Umbilical cord (tissue), 2 donors: ENCODE measurements around the gene TMEM238L. TPM values are rescaled to one million over a fixed set of nuclear protein-coding genes. Genes with fewer than 3 reads are reported as not detected.

Experiments used
- DNase-seq: peaks from one replicate; pipeline ENCODE4 v3.0.0-alpha.2; 2015; ENCODE audit warnings: low spot score
- total RNA-seq: library from RNA; depleted of rRNA; stranded (reverse); fragments of >200 nt; gene quantifications from one replicate; pipeline ENCODE4 v1.2.3, GENCODE V29; 2014; ENCODE audit warnings: low replicate concordance; ENCODE audit not compliant: insufficient read depth

The TMEM238L gene
- total RNA-seq, 1 donor from 2014 or later: not detected

- DNase-seq: no peak
Measured at GRCh38 chr17:10805911-10806310, 2.0 kb upstream of the TMEM238L start.

DNA sequence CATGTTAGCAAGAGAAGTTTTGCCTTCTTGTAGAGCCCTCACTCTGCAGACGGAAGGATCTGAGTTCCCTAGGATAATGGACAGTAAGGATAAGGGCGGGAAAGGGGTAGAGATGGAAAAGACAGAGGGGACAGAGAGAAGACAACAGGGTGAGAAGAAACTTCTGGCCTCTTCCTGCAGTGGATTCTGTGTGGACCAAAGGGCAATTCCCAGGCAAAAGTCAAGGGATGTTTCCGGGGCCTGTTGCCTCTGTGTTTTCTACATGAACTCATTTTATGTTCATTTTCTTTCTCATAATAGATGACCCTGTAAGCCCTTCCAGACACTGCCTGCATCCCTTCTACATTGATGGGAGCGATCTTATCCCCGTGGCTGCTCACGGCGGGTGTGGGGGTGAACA is 647 bp upstream of the TMEM238L start:
- no peak for DNase-seq

DNA sequence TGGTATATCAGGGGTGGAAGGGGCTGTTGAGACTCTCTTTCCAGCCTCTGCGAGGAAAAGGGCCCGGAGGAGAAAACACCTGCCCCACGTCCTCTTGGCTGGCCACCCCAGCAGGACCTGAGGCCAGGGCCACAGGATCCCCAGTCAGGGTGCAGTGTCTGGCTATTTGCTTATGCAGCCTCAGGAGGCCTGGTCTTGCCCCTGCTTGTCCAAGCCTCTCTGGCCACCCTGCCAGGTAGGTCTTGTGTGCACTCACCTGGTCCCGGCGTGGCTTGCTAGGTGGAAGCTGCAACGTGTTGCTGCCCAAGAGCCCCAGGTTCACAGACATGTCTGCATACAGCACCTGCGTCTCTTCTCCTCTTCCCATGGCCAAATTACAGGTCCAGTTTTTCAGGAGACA is 549 bp downstream of the TMEM238L start:
- no peak for DNase-seq

DNA sequence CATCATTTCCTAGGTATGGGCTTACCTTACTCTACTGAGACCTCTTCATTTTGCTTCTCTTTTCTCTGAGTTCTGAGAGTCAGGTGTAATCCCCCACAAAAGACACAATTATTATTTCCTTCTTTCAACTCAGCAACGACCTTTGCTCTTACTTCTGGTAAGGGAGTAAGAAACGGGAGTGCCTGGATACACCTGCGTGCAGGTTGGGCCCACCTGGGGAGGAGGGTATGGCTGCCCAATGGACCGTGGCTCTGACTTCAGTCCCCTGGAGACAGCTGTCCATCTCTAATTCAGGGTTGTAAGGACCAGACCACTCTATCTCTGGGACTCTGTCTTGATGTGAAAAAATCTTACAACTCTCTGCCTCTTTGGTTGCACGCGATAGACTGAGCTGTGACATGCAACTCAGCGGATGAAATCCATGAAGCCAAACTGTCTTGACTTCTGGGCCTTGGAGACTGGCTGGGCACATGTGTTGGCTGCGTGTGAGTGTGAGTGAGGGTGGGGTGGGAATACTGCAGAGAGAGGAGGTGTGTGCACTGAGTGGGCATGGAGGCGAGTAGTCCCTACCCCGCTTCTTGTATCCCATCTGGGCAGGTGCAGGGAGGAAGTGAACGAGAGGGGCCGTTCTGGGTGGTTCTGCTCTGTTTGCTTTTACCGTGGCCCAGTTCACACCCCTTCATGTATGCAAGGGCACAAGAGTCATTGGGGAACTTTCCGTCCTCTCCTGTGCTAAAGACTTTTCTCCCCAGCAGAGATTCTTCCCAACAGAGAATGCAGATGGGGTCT is 1.2 kb downstream of the TMEM238L start:
- no peak for DNase-seq

GRCh38 chr17:10799407-10799806 is 4.5 kb downstream of the TMEM238L start:
- no peak for DNase-seq

GRCh38 chr17:10798910-10799309 is 5.0 kb downstream of the TMEM238L start:
- no peak for DNase-seq

- DNase-seq: peak; percentile 40
Measured at GRCh38 chr17:10798332-10798749, 5.6 kb downstream of the TMEM238L start.

DNA sequence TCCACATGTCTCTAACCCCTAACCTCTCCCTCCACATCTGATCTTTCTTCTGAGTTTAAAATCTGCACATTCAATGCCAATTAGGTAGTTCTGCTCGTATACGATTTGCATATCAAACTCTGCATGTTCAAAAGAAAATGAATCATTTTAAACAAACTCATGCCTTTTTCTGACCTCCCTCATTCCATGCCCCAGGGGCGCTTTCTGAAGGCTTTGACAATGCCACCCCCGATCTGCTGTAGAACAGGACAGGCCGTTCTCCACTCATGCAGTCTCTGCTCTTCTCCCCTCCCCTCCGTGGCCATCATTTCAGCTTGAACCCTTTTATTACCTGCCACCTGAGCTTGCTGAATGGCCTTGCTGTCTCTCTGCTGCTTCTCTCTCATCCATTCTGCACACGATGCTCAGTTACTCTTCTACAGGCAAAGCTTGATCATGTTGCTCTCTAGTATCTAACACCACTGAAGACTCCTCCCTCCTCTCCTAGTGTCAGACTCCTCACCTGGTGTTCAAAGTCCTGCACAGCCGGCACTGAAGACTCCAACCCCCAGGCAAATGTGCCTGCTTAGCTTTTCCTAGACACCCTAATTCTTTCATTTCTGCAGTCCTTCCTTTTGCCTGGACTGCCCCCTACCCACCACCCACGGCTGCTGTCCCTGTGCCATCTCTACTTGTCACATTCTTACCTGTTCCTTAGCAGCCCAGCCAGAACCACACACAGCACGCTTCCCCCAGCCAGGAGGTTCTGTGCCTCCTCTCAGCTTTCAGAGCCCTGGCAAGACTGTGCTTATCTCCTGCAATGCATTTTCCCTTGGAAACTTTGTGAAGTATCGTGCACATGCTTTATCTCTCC is 6.2 kb downstream of the TMEM238L start:
- DNase-seq: no peak

- DNase-seq: no peak
Measured at GRCh38 chr17:10793816-10794215, 10.1 kb downstream of the TMEM238L start.

DNA sequence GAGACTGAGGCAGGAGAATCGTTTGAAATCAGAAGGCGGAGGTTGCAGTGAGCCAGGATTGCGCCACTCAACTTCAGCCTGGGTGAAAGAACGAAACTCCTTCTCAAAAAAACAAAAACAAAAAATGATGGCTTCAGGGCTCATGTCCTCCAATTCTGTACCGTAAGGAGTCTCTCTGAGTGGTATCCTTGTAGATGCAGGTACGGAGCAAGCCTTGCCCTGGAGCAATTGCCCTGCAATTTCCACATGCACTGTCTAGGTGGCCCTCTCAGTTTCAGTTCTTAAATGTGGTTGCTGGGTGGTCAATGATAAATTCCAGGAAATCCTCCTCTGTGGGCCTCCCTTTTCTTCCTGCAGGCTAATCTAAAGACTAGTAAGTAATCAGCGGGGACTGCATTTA is 10.6 kb downstream of the TMEM238L start:
- no peak for DNase-seq

- DNase-seq: peak; percentile 19
Measured at GRCh38 chr17:10792151-10792550, 11.7 kb downstream of the TMEM238L start.

DNA sequence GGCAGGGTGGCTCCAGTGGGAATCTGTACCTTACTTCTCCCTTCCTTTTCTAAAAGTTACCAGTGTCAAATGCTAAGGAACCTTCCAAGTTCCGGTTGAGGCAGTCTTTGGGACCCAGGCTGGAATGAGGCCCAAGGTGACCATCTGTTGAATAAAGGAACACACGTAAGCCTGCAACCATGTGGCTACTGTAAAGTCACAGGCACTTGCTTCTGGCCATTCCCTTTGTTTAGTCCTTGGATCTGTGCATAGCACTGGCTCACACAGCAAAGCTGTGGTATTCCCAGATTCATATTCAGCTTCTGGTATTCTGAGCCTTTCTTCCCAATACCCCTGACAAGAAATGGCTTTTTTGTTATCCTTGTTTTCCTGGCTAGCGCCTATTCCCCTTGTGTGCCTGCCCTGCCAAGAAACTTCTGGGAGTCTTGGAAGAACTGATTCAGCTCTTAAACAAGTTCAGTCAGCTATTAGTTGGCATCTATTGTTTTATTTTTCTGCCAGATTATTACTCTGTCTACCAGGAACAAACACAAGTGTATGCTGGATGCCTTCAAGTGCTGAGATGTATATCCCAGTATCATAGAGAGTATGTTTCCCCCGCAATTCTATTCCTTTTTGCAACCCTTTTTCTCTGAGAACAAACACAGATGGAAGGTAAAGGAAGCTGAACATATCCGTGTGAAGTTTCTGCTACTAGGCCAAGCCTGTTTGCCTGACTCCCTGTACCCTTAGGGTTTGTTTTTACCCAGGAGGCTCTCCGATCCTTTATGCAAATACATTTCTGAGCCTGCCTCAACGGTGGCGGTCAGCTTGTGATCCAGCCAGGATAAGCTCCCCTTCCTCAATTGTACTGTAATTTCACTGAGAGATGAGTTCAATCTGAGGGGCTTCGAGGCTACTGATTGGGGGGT is 13.2 kb downstream of the TMEM238L start:
- no peak for DNase-seq

DNA sequence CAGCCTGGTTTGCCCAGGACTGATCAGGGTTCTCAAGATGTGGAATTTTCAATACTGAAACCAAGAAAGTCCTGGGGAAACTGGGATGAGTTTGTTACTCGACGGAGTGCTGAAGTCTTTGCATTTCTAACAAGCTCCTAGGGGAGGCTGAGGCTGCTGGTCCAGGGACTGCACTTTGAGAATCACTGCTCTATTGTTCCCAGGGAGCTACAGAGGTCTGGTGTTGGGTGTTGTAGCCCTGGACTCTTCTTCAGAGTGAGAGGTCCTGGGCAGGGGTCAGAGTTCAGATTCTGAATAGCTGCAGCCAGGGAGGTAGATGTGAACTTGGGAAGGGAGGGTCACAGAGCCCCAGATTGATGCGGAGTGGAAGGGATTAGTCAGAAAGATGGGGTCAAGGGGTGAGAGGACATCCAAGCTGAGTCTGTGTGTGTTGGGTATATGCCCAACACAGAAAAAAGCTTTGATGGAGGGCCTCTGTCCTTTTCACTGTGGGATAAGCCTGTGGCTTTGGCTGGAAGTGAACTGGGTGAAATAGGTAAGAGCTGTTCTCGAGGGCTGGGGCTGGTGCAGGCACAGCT is 14.1 kb downstream of the TMEM238L start:
- no peak for DNase-seq

GRCh38 chr17:10787306-10788045 is 16.4 kb downstream of the TMEM238L start:
- DNase-seq: no peak

DNA sequence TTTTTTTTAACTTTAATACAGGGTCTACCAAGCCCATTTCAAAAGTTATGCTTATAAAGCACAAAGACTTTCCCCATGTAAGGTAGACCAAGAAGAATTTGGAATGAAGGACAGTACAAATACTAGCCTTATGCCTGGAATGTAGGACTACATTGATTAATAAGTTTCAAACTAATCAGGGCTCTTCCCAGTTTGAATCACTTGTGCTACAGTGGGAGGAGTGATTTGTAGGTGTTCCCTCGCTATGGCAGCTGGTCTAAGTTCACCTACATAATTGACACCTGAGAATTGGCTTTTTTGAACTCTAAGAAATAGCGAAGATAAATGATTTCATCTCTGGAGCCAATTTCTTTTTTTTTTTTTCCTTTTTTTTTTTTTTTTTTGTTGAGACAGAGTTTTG is 18.6 kb downstream of the TMEM238L start:
- no peak for DNase-seq

DNA sequence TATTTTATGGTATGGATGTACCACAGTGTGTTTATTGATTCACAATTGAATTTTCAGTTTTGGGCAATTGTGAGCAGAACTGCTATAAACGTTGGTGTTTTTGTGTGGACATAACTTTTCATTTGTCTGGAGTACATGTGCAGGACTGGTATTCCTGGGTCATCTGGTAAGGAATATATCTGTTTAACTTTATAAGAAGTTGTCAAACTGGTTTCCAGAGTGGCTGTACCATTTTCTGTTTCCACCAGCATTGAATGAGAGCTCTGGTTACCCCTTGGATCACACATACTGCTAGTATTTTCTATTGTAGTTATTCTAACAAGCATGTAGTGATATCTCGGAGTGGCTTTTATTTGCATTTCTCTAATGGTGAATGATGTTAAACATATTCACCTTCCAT is 24.3 kb downstream of the TMEM238L start:
- no peak for DNase-seq

DNA sequence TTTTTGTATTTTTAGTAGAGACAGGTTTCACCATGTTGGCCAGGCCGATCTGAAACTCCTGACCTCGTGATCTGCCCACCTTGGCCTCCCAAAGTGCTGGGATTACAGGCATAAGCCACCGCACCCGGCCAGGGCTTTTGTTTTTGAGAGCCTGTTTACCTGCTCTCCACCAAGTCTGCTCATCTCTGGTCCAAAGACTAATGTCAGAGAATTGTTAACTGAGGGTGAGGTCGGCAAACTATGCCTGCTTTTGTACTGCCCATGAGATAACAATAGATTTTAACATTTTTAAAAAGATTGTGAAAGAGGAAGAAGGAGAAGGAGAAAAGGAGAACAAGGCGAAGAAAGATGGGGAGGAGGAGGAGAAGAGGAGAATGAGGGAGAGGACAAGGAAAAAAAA is 26.0 kb downstream of the TMEM238L start:
- no peak for DNase-seq

DNA sequence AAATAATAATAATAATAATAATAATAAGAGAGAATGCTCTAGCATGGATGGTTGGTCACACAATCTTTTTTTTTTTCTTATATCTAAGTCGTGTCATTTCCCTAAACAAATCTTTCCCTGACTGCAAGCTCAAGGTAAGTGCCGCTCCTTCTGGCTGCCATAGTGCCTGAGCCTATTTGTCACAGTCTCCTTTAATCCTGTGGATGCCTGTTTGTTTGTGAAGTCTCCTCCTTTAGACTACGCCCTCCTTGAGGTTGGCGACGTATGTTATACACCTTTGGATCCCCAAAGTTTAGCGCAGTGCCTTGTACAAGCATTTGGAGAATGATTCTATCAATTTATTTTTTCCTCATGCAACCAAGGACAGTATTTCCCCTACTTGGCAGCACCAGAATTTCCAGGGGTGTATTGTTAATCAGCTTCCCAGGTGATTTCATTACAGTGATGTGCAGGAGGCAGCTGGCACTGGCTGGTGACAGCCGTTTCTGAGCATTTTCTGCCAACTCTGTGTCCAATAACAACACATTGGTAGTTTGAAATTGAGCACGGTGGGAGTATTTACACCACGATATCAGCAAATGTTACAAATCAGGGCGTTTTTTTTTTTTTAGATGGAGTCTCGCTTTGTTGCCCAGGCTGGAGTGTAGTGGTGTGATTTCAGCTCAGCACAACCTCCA is 26.6 kb downstream of the TMEM238L start:
- no peak for DNase-seq

GRCh38 chr17:10776381-10776780 is 27.5 kb downstream of the TMEM238L start:
- DNase-seq: no peak

GRCh38 chr17:10775740-10776356 is 28.1 kb downstream of the TMEM238L start:
- DNase-seq: no peak
